BLaER1 treated with 17β-estradiol and CSF1 and Interleukin-3, amounts not matched to agents 10 nM and 100 nM (cell line): ENCODE measurements around the gene OSCP1.

Experiments
- H3K27ac ChIP-seq, 11 experiments: shearing (Covaris generic); formaldehyde crosslinking; 2 replicates each; pipeline ENCODE4 v1.8.1; 2022
- H3K27me3 ChIP-seq, 11 experiments: shearing (Covaris generic); formaldehyde crosslinking; 2 replicates each; pipeline ENCODE4 v1.8.1; 2022
- H3K36me3 ChIP-seq, 11 experiments: shearing (Covaris generic); formaldehyde crosslinking; 2 replicates each; pipeline ENCODE4 v1.8.1; 2022
- H3K4me1 ChIP-seq, 10 experiments: shearing (Covaris generic); formaldehyde crosslinking; 2 replicates each; pipeline ENCODE4 v1.8.1; 2022
- H3K4me2 ChIP-seq, 11 experiments: shearing (Covaris generic); formaldehyde crosslinking; 2 replicates each; pipeline ENCODE4 v1.8.1; 2022
- H3K4me3 ChIP-seq, 10 experiments: shearing (Covaris generic); formaldehyde crosslinking; 2 replicates each; pipeline ENCODE4 v1.8.1; 2022
- H3K9ac ChIP-seq, 11 experiments: shearing (Covaris generic); formaldehyde crosslinking; 2 replicates each; pipeline ENCODE4 v1.8.1; 2022
- H3K9me3 ChIP-seq, 11 experiments: shearing (Covaris generic); formaldehyde crosslinking; replicated peaks in 1 of 11; 2 replicates each; pipeline ENCODE4 v1.8.1; 2022
- H4K20me1 ChIP-seq, 11 experiments: shearing (Covaris generic); formaldehyde crosslinking; 2 replicates each; pipeline ENCODE4 v1.8.1; 2022
- Cebpa-rat ChIP-seq, 11 experiments: shearing (Covaris generic); IDR thresholded peaks; 2 replicates each; pipeline ENCODE4 v1.8.1; 2022

The OSCP1 gene

DNA sequence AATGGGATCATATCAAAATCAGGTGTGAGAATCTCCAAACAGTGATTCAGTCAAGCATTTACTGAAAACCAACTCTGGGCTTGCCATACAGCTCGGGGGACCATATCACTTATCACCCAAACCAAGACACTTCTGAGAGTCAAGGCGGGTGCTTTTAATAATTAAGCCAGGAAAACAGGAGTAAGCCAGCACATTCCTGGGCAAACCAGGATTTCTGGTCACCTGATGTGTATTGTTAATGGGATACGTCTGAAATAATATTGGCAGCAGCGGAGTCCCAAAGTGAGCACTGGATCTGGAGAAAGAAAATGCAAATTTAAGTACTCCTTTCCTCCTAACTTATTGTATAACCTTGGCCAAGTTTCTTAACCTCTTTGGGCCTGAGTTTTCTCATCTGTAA, 17.6 kb downstream of the OSCP1 start:
- Histone ChIP-seq H3K9me3 (no peaks in the 10 kb centered on the region), H3K27me3 (no peaks in the 10 kb centered on the region)

DNA sequence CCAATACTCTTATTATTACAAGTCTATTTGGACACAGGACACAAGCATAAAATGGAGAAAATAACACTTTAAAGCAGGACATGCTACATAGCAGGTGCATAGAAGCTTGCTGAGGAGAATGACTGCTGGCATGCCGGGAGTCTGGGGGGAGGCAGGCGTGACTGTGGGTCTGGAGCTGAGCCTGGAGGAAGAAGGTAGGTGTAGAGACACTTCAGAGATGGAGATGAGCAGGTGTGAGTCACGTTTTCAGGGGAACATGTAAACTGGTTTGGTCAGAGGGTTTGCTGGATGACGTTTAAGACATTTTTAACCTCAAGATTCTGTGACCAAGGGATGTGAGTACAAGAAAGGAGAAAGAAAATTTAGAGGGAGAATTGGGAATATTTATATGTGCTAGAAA, 24.5 kb downstream of the OSCP1 start:
- Histone ChIP-seq H3K9me3 (no peaks in the 10 kb centered on the region), H3K36me3 (no peaks in the 10 kb centered on the region), H3K4me2 (no peak overlapping the region), H3K4me1 (no peaks in the 10 kb centered on the region), H4K20me1 (no peaks in the 10 kb centered on the region), H3K9ac (no peak overlapping the region), H3K27me3 (no peaks in the 10 kb centered on the region), H3K4me3 (no peak overlapping the region), H3K27ac (no peak overlapping the region)
- TF ChIP-seq Cebpa-rat (IDR thresholded peaks at IDR 0.05) = no peak

More for the DNA sequence above, 17.6 kb downstream of the OSCP1 start:
- no peaks in the 10 kb centered on the region for H4K20me1 ChIP-seq
- H3K4me3 ChIP-seq = no peak overlapping the region
- no peak for TF ChIP-seq Cebpa-rat (IDR thresholded peaks at IDR 0.05)
- no peak overlapping the region for H3K27ac ChIP-seq
- no peak overlapping the region for H3K4me2 ChIP-seq
- H3K36me3 ChIP-seq = no peaks in the 10 kb centered on the region; a peak in 1 of 22 replicates
- no peak overlapping the region for H3K9ac ChIP-seq
- H3K4me1 ChIP-seq = no peaks in the 10 kb centered on the region

DNA sequence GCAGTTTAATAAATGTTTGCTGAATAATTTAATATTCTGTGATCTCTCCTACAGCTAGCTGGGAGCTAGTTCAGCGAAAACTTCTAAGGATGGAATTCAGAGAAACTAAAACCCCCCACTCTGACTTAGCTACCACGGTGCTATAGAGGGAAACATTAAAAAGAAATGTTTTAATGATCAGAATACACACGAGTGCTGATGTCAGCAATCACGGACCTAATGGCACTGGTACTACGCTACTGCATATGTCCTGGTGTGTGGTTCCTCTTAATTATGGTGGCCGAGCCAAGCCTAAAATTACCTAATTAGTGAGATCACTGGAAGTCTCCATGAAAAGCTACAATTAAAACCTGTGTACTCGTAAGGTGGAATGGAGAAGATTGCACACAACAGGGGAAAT, 28.6 kb downstream of the OSCP1 start:
- Histone ChIP-seq H3K4me1 (peaks cover 4 to 5% (median 5%) of the 10 kb centered on the region in 10 experiments; a peak in 16 of 20 replicates), H3K27me3 (no peaks in the 10 kb centered on the region; a peak in 2 of 22 replicates), H3K4me2 (no peak overlapping the region), H3K9me3 (no peaks in the 10 kb centered on the region), H3K4me3 (no peak overlapping the region), H3K9ac (0 out of 22 replicates have a peak overlapping the region, but pooled peaks of 1 of the 11 experiments have one; percentile 7), H3K36me3 (no peaks in the 10 kb centered on the region), H3K27ac (no peak overlapping the region), H4K20me1 (no peaks in the 10 kb centered on the region)
- no peak for TF ChIP-seq Cebpa-rat (IDR thresholded peaks at IDR 0.05)

DNA sequence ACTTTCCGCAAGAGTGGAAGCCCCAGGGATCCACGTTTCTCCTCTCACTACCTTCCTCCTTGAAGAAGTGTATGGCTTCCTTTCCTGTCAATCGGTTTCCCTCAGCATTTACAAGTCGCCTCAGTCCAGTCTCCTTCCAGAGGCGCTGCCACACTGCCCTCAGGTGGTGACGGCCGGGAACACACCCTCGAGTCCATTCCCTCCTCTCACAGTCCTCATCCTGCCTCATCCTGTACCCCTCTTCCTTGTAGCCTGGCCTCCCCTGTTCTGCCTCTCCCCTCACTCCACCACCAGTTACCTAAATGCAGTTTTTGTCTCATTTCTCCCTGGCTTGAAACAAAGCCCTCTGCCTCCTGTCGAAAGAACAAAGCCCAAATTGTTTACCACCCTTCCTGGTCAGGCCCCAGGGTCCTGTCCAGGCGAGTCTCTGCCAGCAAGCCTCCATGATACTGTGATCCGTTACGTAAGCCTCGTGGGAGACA, 29.4 kb downstream of the OSCP1 start:
- peak overlapping the region in 3 of 11 experiments; percentile 5 to 18 (median 10); a peak in 1 of 22 replicates for H3K9ac ChIP-seq
- H3K9me3 ChIP-seq = no peaks in the 10 kb centered on the region
- H3K4me2 ChIP-seq = peak overlapping the region in 10 of 11 experiments; percentile 13 to 55 (median 32); a peak in 13 of 22 replicates
- no peaks in the 10 kb centered on the region for H4K20me1 ChIP-seq
- H3K4me1 ChIP-seq = peaks cover 4 to 5% (median 5%) of the 10 kb centered on the region in 10 experiments; a peak in 16 of 20 replicates
- H3K27me3 ChIP-seq = no peaks in the 10 kb centered on the region; a peak in 2 of 22 replicates
- H3K4me3 ChIP-seq = no peak overlapping the region
- peak overlapping the region in 2 of 11 experiments; percentile 30 to 49; a peak in 3 of 22 replicates for H3K27ac ChIP-seq
- H3K36me3 ChIP-seq = no peaks in the 10 kb centered on the region
- TF ChIP-seq Cebpa-rat (IDR thresholded peaks at IDR 0.05) = no peak

DNA sequence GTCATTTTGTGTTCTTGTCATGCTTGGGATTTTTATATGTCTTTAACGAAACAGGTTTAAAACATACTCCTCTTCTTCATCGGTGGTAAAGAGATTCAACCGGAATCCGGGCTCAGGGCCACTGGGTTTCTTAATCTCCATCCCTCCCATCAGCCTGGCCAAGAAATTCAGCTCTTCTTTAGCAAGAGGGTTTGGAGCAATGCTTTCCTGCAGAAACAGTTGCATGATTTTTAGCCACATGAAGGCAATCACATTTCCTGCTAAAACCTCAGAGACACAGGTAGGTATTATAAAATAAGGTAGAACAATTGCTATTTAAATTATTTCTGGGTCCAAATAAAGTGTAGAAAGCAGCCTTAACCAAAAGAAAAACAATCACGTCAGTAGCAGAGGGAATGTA, 29.8 kb downstream of the OSCP1 start:
- H3K4me1 ChIP-seq = peaks cover 4 to 5% (median 5%) of the 10 kb centered on the region in 10 experiments; a peak in 16 of 20 replicates
- peak overlapping the region in 10 of 11 experiments; percentile 13 to 55 (median 32); a peak in 13 of 22 replicates for H3K4me2 ChIP-seq
- H4K20me1 ChIP-seq = no peaks in the 10 kb centered on the region
- no peaks in the 10 kb centered on the region; a peak in 2 of 22 replicates for H3K27me3 ChIP-seq
- no peak overlapping the region; a peak in 1 of 22 replicates for H3K9ac ChIP-seq
- H3K36me3 ChIP-seq = no peaks in the 10 kb centered on the region
- H3K27ac ChIP-seq = no peak overlapping the region
- no peaks in the 10 kb centered on the region for H3K9me3 ChIP-seq
- TF ChIP-seq Cebpa-rat (IDR thresholded peaks at IDR 0.05) = no peak
- H3K4me3 ChIP-seq = no peak overlapping the region

DNA sequence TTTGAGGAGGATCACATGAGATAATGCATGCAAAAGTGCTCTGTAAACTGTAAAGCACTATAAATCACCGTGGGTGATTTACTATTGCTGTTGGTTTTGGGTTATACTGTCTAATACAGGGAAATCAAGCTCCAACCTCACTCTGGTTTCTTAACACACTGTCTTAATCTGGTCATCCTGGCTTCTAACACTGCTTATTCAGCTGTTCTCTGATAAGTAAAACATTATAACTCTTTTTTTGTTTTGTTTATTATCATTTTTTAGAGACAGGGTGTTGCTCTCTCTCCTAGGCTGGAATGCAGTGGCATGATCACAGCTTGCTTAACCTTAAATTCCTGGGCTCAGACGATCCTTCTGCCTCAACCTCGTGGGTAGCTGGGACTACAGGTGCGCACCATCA, 30.7 kb downstream of the OSCP1 start:
- Histone ChIP-seq H3K4me3 (no peak overlapping the region), H3K9ac (no peak overlapping the region), H4K20me1 (no peaks in the 10 kb centered on the region), H3K36me3 (no peaks in the 10 kb centered on the region), H3K4me2 (no peak overlapping the region), H3K9me3 (peaks cover 2 to 7% (median 6%) of the 10 kb centered on the region in 11 experiments; a peak in 21 of 22 replicates), H3K27me3 (no peaks in the 10 kb centered on the region; a peak in 2 of 22 replicates), H3K27ac (no peak overlapping the region), H3K4me1 (peaks cover 4 to 5% (median 5%) of the 10 kb centered on the region in 10 experiments; a peak in 16 of 20 replicates)
- TF ChIP-seq Cebpa-rat (IDR thresholded peaks at IDR 0.05) = no peak

DNA sequence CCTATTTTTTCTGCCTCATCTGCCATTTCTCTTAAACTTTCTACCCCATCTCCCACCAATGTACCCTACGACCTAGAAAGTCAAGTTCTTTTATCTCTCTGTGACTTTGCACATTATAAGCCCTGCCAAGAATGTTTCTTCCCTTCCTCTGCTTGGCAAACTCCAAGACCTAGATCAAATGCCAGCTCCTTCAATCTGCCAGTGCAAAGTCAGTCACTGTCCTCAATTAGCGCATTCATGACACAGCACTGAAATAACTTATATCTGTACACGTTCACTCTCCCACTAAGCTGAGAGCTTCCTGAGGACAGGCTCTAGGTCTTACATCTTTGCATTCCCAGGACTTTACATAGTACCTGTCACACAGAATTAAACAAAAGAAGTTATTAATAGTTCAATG, 31.1 kb downstream of the OSCP1 start:
- H3K27me3 ChIP-seq = no peaks in the 10 kb centered on the region; a peak in 2 of 22 replicates
- no peak overlapping the region for H3K27ac ChIP-seq
- no peak for TF ChIP-seq Cebpa-rat (IDR thresholded peaks at IDR 0.05)
- H3K4me3 ChIP-seq = no peak overlapping the region
- no peaks in the 10 kb centered on the region for H4K20me1 ChIP-seq
- H3K4me2 ChIP-seq = no peak overlapping the region
- peaks cover 7 to 12% (median 10%) of the 10 kb centered on the region in 11 experiments for H3K9me3 ChIP-seq
- no peak overlapping the region for H3K9ac ChIP-seq
- H3K36me3 ChIP-seq = no peaks in the 10 kb centered on the region; a peak in 1 of 22 replicates
- peaks cover 4 to 5% (median 5%) of the 10 kb centered on the region in 10 experiments; a peak in 16 of 20 replicates for H3K4me1 ChIP-seq

DNA sequence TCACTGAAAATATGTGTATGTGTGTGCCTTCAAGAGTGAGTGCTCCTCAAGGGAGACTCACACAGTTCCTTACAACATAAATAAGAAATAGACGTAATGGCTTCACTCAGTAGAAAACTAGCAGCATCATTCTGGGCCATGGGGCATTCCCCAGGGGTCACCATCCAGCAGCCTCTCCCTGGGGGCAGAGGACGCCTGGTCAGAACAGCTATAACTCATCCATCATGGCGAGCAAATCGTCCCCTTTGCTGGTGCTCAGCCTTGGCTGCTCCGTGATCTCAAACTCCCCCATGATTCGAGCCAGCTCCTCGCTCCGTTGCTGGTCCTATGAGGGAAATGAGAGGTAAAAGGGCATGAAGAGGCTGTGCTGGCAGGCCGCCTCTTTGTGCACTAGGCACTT, 32.3 kb downstream of the OSCP1 start:
- TF ChIP-seq Cebpa-rat (IDR thresholded peaks at IDR 0.05) = no peak
- Histone ChIP-seq H3K4me2 (no peak overlapping the region; a peak in 1 of 22 replicates), H3K9me3 (peaks cover 12 to 19% (median 15%) of the 10 kb centered on the region in 11 experiments), H3K4me3 (no peak overlapping the region), H3K9ac (0 out of 22 replicates have a peak overlapping the region, but pooled peaks of 1 of the 11 experiments have one; percentile 48), H3K4me1 (peaks cover 4 to 5% (median 5%) of the 10 kb centered on the region in 10 experiments; a peak in 16 of 20 replicates), H4K20me1 (no peaks in the 10 kb centered on the region), H3K27me3 (no peaks in the 10 kb centered on the region; a peak in 2 of 22 replicates), H3K36me3 (no peaks in the 10 kb centered on the region; a peak in 1 of 22 replicates), H3K27ac (no peak overlapping the region)

DNA sequence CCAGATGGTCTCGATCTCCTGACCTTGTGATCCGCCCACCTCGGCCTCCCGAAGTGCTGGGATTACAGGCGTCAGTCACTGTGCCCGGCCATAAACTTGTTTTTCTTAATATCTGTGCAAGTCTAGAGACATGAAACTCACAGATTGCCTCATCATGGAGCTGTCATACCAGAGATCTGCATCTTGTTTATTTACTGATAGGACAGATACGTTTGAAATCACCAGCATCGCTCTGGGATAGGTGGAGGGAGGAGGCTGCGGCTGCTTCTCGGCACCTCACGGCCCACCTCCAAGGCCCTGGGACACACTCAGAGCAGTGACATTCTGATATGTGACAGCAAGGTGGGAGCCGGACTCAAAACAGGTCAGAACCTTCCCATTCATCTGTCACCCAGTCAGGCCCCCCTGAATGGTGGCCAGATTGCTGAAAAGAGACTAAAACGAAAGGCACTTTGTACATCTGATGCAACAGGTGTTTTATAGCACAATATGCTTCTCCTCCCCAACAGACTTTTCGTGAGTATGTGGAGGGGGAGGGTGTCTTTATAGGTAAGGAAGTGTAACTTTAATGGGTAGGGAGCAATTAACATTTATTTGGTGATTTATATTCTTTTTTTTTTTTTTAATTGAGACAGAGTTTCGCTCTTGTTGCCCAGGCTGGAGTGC, 34.5 kb downstream of the OSCP1 start:
- no peak for TF ChIP-seq Cebpa-rat (IDR thresholded peaks at IDR 0.05)
- peaks cover 4 to 5% (median 5%) of the 10 kb centered on the region in 10 experiments; a peak in 16 of 20 replicates for H3K4me1 ChIP-seq
- H3K27ac ChIP-seq = no peak overlapping the region
- H3K27me3 ChIP-seq = no peaks in the 10 kb centered on the region; a peak in 2 of 22 replicates
- H3K36me3 ChIP-seq = no peaks in the 10 kb centered on the region; a peak in 2 of 22 replicates
- no peak overlapping the region for H3K9ac ChIP-seq
- peaks cover 18 to 32% (median 26%) of the 10 kb centered on the region in 11 experiments for H3K9me3 ChIP-seq
- H3K4me3 ChIP-seq = no peak overlapping the region
- H3K4me2 ChIP-seq = no peak overlapping the region
- no peaks in the 10 kb centered on the region for H4K20me1 ChIP-seq
